NCI-H345 treated with DMSO at 0.1 percent for 48 hours (cell line): ENCODE measurements around the gene HIVEP2.

Experiments
- DNase-seq: peaks from one replicate; lab custom pipeline; 2025; ENCODE audit not compliant: unreplicated experiment; lab: John Stamatoyannopoulos, UW

HIVEP2 gene

DNA sequence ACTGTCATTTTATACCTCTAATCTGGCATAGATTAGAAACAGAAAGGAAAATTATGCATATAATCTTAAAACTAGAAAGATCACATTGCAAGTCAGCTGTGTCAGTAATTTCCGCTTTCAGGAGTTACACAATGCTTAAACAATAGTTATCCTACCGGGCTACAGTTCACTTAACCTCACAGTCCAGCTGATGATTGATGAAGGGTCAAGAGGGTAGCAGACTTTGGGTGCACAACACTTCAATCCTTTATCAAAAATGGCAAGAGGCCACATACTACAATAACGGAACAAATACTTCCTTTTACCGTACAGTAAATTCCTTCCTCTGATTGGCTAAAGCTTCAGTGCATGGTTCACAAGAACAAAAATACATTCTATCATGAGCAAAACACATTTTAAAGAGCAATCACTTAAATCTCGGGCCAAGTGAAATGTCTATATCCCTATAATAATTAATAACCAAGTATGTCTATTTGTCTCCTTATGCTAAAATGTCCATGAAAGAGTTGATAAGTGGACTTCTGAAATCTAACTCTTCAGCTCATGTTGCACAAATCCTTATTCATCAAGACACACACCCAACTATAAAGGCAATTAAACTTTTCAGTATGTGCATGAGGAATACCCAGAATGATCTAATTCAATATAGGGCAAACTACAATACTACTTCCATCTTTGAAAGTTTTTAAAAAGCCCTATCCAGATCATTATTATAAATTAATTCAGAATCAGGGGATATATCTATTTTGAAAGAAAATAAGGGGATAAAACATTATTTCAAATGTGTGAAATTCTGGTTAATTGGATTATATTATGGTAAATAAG, 76.8 kb downstream of the HIVEP2 start:
- no peak for DNase-seq

DNA sequence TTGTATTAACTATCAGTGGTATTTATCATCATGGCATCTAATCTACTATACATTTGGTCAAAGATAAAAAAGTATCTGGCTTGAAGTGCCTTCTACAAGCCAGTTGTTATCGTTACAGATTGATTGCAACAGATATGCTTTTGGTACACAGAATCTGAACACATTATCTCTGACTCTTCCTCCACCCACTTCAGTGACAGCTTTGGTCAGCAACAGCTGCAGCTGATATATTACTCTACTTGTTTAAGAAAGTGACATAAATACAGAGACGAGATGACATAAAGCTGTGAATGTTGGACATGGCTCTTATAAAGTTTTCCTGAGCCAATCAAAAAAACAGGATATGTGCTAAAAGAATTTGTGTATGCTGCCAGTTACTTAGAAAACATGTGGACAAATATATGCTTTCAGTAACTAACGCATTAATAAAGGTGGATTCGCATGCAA, 77.6 kb downstream of the HIVEP2 start:
- no peak for DNase-seq

DNA sequence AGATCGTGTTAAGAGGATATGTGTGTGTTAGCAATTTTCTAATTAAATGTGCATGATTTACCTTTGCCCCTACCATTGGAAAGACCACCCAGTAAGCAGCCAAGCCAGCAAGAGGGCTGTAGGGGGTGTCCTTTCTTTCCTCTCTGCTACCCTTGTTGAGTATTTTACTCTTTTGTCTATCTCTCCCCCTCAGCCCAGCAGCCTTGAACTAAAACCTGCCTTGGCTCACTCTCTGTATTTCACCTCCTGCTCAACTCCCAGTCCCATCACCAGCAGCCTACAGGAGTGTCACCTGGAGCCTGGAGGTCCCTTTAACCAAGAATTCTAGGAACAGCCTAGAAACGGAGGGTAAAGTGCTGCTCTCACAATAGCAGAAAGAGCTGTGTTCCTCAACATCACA, 81.0 kb downstream of the HIVEP2 start:
- no peak for DNase-seq

DNA sequence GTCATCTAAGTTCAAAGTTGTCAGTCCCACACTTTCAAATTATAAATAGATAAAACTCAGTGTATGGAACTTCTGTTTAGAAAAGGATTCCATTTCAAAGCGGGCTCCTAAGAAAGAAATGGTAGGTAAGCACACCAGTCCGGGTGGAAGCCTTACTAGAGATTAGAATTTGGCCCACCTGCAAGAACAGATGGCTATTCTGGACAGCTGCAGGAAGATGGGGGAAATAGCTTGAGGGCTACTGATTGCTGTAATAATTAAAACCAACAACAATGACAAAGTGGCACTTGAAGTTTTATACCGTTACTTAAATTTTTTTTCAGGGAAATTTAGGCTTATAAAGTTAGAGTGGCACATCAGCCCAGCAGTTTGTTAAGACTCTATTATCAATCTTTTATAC, 83.3 kb downstream of the HIVEP2 start:
- no peak for DNase-seq

DNA sequence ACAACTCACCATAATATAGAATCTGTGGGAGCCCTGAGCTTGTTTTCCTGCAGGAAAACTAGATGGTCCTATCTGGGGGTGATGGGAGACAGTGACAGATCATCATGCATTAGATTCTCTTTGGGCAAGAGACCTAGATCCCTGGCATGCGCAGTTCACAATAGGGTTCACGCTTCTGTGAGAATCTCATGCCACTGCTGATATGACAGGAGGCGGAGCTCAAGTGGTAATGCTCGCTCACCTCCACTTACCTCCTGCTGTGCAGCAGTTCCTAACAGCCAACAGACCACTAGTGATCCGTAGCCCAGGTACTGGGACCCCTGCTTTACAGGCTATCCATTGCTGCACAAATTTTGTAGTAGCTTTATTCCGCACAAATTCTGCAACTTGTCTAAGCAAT, 84.5 kb downstream of the HIVEP2 start:
- no peak for DNase-seq

DNA sequence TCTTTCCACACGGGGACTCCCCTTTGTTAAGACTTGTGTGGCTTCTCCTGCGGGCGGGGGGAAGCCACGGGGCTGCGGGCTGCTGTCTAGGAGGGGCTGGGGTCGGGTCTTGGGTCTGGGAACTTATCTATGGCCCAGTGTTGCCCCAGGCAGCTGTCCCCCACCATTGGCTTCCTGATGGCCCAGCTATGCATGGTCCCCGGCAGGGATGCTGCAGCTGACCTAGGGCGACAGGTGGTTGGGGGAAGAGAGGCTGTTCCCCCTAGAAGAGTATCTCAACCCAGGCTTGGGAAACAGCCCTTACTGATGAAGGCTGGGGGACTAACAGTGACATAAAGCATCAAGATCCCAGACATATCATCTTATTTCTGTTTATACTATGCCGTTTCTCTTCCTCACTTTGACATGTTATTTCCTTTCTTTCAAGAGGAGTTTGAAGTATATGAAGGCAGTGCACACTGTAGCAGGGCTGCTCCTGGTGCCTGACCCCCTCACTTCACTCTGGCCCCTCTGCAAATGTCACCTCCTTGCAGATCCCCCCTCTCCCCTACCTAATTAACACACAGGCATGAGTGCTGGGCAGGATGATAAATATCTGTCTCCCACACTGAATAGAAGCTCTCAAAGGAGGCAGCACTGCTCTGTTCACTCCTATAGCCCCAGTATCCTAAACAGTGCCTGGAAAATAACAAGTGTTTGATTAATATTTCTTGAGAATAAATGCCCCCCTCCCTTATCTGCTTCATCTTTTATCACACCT, 87.0 kb downstream of the HIVEP2 start:
- DNase-seq: no peak

DNA sequence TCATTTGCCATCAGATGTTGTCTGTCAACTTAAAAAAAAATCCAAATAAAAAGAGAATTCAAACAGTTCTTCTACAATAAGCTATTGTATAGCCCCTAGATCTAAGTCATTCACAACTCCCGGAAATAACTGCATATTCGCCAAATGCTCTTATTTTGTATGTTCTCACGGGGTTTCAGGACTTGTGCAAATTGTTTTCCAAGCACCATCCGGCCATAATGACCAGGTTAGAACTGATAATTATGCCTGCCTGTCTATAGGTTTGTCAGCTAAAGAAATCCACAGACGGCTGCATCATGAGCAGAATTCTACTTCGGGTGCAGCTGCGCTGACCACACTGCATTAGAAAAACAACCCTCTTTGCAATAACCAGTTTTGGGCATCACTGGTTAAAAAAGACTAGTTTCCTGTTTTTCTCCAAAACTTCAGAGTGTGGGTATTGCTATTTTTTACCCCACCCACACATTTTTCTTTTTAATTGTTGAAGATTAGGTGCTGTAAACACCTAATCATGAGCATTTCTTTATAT, 87.7 kb downstream of the HIVEP2 start:
- DNase-seq: no peak

DNA sequence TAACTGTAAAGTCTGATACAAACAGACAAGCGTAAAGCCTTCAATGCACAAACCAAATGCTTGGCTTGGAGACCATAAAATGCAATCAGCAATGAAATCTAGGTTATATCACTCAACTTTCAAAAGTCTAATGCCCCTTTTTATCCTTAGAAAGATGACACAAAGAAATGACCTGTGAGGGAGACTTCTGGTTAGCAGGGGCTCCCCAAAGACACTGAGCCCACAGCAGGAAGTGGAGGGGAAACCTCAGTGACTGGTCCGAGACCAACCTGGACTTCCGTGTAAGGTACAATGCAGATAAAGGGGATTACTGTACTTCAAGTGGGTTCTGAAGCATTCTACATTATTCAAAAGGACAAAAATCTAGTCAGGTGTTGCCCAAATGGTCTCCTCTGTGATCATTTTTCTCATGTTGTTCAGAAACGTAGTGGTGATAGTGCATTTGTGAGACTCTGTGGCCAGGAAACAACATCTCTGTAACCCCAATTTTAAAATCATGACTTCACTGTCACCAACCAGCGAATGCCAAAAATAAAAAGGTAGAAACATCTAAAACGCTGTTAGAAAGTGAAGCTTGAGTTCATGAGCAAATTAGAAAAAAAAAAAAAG, 88.2 kb downstream of the HIVEP2 start:
- no peak for DNase-seq

DNA sequence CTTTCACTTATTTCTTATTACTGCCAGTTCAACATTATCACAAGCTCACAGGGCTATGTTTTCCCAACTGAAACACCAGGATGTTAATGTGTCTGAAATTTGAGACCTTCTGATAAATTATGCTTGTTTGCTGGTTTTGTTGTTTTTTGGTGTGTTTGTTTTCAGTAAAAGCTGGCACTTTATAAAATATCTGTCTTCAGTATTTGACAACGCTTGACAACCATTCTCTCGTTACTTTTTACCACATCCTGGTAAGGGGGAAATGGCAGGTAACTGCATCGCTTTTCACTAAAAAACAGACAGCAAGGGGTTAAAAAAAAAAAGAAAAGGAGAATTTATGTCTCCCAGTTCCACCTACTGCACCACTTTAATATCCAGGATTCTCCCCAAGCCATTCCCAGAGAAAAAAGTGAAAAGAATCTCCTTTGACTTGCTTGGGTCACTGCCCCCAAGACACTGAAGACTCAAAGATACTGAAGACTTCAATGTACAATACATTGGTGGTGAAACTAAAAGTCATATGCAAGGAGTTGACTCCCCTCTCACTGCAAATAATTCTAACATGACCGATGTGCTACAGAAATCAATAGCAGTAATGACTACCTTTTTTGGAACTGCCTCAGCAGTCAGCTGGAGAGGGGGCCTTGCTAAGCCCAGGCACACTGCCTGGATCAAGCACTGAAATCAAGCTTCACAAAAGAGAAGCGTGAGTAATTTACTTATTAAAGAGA, 88.9 kb downstream of the HIVEP2 start:
- no peak for DNase-seq

DNA sequence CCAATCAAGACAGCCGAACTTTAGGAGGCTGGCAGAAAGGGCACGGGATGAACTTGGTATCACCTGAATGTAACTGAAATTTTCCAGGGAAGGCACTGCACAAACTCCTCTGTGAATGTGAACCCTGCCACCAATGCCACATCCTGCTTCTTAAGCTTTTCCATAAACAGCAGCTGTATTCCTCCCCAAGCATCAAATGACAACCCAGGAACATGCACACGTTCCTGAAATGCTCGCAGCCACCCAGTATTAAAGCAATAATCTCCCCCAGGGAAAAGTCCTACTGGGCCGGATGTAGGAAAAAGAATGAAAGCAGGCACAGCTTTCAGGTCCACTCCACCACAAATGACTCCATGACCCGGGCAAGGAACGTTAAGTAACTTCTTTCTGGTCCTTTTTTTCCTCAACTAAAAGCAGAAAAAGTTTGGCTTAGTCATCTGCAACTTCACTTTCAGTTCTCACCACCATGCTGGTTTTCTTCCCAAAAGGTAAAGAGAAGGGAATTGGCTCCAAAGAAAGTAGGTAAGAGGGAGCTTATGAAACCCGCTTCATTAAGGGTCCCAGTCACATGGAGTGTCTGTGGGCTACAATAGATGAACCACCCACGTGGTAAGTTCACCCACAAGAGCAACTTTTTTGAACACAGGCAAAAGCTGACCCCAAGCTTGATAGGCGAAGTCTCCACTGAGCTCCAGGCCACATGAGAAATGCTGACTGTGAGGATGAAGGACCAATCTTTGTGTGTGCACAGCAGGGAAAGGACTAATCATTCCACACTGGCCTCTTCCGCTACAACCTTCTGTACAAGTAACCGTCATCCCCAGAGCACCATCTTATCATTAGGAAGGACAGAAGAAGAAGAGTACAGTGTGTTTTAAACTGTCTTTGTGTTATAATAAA, 90.1 kb downstream of the HIVEP2 start:
- no peak for DNase-seq

DNA sequence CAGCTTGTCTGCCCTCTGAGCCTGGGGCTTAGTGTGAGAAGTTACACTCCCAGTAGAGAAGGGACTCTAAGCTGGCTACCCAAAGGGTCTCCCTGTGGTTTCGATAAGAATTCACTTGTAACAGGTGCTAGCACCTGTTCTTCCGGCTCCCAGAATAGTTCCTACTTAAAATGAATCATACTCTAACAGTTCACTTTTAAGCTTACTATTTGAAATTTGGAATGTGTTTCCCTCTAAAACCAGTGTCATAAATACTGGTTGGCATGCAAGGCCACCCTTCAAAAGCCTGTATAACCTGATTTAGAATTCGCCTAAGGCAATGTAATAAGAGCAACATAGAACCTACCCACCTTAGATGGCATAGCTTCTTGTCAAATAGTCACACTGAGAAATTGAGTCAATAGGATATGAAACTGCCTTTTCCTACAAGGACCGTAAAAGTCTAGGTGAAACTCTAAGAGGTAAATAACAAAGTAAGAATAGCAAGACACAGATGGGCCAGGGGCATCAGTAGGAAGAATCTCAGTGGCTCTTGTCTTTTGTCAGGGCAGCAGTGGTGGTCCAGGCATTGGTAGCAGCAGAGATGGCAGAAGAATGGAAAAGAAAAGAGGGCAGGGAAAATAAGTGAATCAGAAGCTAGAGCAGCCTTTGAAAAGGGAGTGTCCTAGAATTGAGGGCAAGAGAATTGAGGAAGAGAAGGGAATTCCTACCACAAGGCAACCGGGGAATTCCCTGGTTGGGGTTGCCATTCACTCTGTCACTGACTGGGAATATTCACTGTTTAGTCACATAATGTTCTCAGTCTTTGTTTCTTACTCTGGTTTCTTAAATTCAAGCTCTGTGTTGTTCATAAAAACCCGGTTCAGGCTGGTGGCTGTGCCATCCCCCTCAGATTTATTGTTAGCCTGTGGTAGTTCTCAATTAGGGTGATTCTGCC, 91.5 kb downstream of the HIVEP2 start:
- DNase-seq: no peak

DNA sequence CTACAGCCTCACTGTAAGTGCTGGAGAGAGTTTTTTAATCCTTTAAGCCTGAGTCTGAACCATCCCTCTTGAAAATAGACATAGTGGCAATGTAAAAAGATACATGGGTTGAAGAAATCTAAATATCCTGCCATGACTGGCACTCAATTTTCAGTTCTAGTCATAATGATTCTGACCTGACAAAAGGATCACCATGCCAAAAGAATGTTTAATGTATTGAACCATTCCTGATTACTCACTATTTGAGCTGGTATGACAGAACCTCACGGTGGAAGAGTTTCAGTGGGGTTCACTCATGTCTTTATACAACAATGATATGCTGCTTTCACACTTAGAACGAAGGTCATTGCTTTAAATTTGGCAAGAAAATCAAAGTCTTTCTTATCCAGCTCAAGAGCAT, 93.4 kb downstream of the HIVEP2 start:
- no peak for DNase-seq

DNA sequence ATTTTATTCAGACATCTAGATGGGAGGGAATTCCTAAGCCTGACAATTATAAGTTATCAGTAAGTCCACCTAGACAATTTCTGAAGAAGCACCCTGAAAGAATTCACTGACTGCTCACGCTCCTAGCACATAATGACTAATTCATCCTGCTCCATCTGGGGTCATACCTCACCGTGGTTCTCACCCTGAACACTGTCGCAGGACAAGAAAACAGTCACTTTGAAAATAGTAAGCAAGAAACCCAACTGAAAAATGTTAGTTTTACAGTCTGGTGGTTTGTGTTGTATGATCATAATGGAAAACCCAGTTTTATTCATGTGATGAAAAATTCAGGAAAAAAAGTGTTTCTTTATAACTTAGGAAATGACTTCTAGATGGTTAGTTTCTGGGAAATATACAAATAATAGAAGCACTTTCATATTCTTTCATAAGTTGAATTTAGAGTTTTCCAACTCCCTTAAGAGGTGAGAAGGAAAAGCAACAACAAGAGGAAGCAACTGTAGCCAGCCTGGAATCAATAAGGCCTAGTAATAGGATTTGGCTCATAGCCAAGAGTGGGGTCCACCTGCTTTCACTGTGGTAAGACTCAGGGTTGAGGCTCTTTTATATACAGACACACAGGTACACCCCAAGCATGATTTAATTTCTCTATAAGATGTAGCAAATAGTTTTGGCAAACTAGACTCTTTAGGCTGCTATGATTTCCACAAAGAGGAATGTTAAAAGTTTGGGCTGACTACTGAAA, 94.1 kb downstream of the HIVEP2 start:
- DNase-seq: peak; percentile 21

DNA sequence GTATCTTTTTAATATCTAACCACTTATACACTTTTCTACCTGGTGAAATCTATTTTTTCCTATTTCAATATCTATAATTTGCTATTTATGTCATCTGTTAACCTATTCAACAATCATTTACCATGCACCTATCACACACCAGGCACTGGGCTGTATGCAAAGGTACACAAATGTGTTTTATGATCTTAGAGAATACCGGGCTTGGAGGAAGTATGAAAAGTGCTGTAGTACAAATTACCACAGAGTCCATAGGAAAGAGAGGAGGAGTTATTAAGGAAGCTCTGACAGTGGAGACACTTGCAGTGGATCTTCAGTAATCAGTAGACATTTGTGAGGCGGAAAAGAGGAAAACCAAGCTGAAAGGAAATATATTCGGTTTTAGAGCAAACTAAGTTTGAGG, 96.0 kb downstream of the HIVEP2 start:
- no peak for DNase-seq

DNA sequence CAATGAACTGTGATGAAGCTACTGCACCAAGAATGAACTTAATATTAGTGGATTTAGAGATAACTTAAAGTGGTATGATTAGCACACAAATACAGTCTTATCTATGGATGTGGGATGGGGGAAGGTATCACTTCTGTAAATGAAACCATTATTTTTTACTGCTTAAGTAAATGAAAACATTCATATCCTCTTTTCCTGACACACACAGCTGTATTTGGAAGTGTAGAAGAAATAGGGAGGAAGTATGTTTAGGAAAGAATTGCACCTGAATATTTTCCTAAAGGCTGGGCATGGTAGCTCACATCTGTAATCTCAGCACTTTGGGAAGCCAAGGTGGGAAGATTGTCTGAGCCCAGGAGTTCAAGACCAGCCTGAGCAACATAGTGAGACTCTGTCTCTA, 96.8 kb downstream of the HIVEP2 start:
- DNase-seq: no peak

DNA sequence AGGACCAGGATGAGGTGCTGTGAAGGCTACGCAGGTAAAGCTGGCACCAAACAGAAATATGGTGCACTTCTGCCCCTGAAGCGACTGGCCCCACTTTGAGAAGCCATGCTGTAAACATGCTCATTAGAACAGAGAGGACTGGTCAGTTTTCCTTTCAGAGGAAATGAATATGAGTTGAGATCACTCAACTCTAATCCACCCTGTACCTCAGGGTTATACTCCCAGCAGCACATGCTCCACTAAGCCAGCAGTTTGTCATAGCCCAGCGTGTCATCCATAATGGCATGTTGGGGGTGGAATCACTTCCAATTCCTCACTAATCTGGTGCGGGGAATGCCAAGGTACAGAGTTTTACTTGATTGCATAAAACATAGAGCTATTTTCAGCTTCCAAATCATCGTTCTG, 98.1 kb downstream of the HIVEP2 start:
- DNase-seq: no peak

DNA sequence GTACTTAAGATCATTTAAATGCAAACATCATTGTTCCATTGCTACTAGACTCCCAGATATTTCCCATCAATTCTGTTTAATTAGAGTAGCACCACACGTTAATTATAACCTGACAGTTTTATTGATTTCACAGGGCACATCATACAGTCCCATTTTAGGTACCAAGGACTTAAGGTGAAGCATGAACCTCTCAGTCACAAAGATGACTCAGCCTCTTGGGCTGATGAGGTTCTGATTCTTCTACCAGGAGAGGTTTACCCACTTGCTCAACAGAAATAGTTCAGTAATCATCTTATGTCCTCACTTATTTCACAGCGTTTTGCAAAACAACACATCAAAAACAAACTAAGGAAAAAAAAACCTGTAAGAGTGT, 98.5 kb downstream of the HIVEP2 start:
- DNase-seq: no peak
